AG04449 (cell line): ENCODE results near the gene MPZL2.

Experiments used
- CTCF ChIA-PET: fragments of 350-600 bp; formaldehyde crosslinking; extraction: SDS; loops from one replicate; lab custom pipeline; 2021; ENCODE audit warnings: antibody characterized with exemption; lab: Yijun Ruan, JAX
- POLR2A ChIA-PET: fragments of 400-600, 350-600 bp; formaldehyde crosslinking; extraction: SDS; loops from one replicate; lab custom pipeline; 2020; ENCODE audit warnings: antibody characterized with exemption, inconsistent platforms; lab: Yijun Ruan, JAX
- DNase-seq: peaks from one replicate; pipeline ENCODE4 v3.0.0-alpha.2; 2010; ENCODE audit warnings: low read depth, low spot score
- H3K4me3 ChIP-seq: 2 replicates; pipeline ENCODE4 v1.5.1; 2011; ENCODE audit warnings: low read depth, mild to moderate bottlenecking, control low read depth, low read length
- TF ChIP-seq, protein P1 (sequence below): IDR thresholded peaks from one replicate; pipeline ENCODE4 v1.5.1; 2011; ENCODE audit warnings: mild to moderate bottlenecking, moderate library complexity, low read length, control low read depth, inconsistent platforms; ENCODE audit not compliant: insufficient read depth; ENCODE audit errors: missing control alignments

MPZL2 gene

DNA sequence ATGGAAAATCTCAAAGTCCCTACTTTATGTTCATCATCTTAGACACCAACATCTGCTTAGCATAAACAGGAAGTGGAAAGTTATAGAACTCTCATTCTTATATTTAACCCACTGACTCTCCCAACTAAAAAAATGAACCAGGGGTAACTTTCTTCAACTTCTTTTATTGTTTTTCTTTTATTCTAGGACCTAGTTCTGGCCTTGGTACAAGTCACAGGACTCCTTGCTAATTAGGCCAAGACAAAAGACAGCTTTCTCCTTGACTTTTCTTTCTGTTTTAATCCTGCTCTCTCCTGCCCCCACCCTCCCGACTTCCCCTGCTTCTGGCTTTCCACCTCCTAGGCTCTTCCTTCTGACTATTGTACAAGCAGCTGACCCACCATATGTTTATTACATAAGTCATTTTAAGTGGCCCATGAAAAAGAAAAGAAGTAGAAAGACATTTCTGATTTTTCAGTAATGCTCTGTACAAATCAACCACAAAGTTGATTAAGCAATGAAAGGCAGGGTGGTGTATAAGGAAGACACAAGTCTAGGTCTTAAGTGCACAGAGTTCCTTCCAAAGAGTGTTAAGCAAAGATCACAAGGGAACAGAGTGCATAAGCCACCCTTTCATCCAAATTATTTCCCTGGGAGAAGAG is 57.6 kb downstream of the MPZL2 start:
- no peak overlapping the region for H3K4me3 ChIP-seq
- TF ChIP-seq, protein P1, sequence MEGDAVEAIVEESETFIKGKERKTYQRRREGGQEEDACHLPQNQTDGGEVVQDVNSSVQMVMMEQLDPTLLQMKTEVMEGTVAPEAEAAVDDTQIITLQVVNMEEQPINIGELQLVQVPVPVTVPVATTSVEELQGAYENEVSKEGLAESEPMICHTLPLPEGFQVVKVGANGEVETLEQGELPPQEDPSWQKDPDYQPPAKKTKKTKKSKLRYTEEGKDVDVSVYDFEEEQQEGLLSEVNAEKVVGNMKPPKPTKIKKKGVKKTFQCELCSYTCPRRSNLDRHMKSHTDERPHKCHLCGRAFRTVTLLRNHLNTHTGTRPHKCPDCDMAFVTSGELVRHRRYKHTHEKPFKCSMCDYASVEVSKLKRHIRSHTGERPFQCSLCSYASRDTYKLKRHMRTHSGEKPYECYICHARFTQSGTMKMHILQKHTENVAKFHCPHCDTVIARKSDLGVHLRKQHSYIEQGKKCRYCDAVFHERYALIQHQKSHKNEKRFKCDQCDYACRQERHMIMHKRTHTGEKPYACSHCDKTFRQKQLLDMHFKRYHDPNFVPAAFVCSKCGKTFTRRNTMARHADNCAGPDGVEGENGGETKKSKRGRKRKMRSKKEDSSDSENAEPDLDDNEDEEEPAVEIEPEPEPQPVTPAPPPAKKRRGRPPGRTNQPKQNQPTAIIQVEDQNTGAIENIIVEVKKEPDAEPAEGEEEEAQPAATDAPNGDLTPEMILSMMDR: no peak
- CTCF ChIA-PET: no interaction called here
- POLR2A ChIA-PET: no interaction called here
- DNase-seq: no peak

DNA sequence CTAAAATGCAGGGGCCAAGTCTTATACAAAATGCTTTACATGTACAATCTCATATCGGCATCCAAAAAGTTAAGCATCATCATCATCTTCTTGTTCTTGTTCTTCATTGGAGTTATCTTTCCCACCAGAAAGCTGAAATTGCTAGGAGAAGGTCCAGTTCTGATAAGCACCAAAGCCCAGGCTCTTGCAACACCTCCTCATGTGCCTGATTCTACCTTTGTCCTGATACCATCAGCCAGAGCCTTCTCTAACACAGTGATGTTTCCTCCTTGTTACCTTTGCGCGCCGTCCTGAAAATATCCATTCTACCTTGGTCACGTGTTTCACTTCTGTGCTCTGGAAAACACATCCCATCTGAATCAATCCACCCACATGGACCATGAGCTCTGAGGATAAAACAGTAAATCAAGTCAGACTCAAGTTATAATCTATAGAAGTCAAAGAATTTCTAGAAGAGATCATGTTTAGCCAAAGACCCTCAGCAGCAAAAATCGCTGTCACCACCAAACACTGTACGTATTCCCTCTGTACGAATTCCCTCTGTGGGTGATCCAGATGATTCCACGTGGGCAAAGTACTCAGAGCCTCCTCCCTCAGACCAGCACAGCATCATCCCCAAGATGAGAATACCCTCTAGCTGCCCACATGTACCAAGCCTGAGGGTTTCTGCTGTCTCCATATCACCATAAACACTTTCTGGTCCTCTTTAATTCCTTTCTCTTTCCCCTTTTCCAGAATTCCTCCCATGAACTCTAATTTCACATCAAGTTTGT is 58.3 kb downstream of the MPZL2 start:
- DNase-seq: no peak
- no peak overlapping the region for H3K4me3 ChIP-seq
- TF ChIP-seq, protein P1: no peak
- CTCF ChIA-PET: no interaction called here
- POLR2A ChIA-PET: no interaction called here
